Hematopoietic multipotent progenitor cell treated with erythropoietin and hydrocortisone succinate and interleukin-3 and kit ligand, for 6 days (in vitro differentiated cells): Measurements from ENCODE around the gene TPCN1.

Experiments
- DNase-seq: peaks from one replicate; pipeline ENCODE4 v3.0.0-alpha.2; 2015

The TPCN1 gene

DNA sequence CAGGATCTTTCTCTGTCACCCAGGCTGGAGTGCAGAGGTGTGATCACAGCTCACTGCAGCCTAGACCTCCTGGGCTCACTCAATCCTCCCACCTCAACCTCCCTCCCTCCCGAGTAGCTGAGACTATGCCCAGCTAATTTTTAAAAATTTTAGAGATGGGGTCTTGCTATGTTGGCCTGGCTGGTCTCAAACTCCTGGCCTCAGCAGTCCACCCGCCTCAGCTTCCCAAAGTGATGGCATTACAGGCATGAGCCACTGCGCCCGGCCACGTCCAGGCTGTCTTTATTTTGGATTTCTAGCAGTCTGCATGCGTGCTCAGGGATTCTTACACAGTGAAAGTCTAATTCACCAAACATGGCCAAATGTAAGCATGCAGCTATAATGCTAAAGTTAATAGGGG lies 95.9 kb downstream of the TPCN1 start:
- DNase-seq, result no peak

DNA sequence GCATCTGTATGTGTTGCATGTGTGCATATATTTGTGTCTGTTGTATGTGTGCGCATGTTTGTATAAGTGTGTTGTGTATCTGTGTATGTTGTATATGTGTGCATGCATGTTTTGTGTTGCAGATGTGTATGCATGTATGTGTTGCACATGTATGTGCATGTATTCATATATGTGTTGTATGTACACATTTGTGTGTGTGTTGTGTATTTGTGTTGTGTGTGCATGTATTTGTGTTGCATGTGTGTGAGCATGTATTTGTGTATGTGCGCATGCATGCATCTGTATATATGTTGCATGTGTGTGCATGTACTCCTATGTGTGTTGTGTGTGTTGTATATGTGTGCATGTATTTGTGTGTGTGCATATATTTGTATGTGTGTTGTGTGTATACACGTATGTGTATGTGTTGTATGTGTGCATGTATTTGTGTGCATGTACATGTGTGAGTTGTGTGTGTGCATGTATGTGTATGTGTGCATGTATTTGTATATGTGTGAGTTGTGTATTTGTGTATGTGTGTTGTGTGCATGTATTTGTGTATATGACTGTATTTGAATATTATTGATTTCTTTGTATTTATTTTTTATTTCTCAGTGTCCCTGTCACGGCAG lies 96.9 kb downstream of the TPCN1 start:
- no peak for DNase-seq

DNA sequence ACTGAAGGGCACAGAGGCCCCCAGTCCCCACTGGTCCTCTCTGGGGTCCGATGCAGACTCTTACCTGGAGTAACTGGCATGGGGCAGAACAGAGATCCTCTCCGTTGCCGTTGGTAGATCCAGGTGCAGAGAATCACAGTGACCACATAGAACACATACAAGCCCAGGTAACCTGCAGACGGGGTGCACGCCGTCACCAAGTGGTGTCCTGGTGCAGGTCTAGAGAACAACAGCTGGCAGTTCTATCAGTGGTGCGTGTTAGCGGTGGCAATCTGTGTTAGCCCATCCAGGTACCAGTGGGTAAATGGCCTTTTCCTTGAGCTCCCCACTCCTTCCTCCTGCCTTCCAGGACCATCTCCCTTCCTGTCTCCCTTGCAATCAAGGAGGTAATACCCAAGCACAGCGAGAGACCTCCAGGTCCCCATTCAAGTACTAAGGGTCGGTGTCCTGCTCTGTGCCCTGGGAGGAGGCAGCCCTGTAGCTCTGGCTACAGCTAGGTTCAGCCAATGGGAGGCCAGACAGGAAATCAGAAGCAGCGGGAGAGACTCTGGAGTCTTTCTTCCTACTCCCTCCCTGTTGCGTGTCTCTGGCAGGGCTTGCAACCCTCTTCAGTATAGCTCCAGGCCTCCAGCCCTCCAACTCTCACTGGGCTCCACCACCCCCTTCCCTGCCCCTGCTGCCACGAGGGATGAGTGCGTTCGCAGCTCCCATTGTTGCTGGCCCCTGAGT lies 97.8 kb downstream of the TPCN1 start:
- DNase-seq, result no peak

DNA sequence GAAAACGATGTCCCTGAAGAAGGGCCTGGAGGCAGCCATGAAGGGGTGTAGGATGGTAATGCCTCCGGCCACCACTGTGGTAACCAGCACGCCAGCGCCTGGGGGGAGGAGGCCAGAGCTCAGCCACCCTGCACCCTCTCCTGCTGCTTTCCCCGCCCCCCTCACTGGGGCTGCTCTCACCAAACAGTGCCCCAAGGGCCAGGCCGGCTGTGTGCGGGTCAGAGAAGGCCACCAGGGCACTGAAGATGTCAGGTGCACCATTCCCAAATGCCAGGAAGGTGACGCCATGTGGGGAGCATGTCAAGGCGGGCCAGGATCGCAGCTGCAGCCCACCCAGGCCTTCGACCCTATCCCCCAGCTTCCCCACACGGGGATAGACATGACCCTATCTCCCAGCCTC lies 99.1 kb downstream of the TPCN1 start:
- no peak for DNase-seq

DNA sequence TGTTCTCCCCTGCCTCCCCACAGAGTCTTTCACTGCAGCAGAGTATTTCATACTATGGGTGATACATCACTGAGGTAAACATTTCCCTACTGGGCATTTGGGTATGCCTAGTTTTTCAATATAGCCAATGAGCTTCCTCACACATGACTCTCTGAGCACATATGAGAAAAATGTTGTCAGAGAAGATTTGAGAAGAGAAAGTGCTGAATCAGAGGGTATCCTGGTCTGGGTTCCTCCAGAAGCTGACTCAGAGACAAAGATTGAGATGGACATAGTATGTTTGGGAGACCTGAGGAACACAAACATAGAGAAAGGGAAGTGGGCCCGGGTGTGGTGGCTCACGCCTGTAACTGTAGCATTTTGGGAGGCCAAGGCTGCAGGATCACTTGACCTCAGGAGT lies 101.1 kb downstream of the TPCN1 start:
- DNase-seq, result no peak

DNA sequence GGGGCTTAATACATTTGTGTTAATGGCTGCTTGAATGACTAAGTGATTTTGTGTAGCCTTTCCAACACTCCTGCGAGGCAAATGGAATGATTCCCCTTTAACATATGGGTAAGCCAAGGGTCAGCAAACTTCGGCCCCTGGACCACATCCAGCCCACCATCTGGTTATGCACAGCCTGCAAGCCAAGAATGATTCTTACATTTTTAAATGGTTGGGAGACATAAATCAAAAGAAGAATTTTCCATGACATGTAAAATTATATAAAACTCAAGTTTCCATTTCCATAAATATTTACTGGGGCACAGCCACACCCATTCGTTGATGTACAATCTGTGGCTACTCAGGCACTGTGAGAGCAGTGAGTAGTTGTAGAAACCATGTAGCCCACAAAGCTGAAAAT lies 104.7 kb downstream of the TPCN1 start:
- DNase-seq, result no peak

DNA sequence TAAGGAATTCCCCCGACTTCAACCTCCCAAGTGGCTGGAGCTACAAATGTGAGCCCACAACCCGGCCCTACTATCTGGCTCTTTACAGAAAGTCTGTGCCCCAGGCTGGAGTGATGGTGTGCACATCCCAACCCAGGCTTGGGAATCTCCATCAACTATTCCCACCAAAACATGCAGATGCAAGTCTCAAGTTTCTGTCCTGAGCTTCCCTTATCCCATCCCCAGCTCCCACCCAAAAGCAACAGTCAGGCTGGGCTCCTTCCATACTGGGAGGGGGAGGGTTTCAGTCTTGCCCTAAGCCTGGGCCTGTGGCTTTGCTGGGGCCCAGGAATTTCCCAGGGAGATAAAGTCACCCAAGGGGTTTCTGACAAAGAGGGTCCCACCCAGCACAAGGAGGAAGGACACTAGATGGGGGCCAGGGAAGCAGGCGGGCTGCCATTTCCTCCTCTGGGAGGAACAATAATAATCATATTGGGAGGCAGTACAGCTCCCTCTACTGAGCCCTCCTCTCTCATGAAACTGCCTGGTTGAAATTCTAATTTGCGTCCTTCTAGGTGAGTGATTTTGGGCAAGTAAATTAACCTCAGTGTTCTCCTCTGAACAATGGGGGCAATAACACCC lies 105.6 kb downstream of the TPCN1 start:
- DNase-seq, result no peak

DNA sequence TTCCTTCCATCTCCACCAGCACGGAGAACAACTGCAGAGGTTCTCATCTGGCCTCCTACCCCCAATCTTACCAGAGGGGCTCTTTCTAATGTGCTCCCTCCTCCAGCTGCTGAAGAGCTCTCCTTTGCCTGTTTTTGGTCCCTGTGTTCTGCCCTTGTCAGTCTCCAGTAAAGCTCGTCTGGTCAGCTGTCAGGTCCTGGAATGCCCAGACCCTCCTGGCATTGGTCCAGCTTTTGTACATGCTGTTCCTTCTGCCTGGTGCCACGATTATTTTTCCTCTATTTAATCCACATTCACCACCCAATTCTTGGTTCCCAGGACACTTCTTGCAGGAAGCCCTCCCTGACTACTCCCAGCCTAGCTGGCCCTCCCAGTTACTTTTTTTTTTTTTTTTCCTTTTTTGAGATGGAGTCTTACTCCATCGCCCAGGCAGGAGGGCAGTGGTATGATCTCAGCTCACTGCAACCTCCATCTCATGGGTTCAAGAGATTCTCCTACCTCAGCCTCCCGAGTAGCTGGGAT lies 107.2 kb downstream of the TPCN1 start:
- DNase-seq, result no peak

DNA sequence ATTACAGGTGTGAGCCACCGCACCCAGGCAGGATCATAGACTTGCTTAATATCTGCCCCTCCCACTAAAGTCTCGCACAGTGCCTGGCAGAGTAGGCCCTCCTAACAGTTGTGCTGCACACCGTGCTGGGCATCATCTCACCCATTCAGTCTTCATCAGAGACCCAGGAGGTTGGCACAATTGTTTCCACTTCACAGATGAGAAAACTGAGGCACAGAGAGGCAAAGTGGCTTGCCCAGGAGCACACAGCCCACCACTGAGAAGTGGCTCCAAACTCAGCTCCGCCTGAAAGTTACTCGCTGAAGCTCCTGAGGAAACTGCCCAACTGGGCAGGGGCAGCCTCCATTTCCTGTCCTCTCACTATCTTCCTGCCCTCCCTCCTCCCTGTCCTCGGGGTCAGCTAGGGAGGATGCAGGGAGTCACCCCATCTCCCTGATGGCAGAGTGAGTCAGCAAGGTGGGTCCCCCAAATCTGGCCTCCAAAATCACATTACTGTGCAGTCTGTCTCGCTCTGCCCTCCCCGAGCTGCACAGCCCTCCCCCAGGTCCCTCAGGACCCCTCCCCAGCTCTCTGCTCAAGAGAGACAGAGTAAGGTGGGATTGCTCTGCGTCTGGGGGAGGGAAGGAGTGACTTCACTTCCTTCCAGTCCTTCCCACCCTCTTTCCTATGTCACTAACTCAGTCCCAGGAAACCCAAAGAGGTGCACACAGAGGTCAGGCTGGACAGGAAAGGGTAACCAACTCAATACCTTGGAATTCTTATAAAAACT lies 107.9 kb downstream of the TPCN1 start:
- DNase-seq, result no peak

DNA sequence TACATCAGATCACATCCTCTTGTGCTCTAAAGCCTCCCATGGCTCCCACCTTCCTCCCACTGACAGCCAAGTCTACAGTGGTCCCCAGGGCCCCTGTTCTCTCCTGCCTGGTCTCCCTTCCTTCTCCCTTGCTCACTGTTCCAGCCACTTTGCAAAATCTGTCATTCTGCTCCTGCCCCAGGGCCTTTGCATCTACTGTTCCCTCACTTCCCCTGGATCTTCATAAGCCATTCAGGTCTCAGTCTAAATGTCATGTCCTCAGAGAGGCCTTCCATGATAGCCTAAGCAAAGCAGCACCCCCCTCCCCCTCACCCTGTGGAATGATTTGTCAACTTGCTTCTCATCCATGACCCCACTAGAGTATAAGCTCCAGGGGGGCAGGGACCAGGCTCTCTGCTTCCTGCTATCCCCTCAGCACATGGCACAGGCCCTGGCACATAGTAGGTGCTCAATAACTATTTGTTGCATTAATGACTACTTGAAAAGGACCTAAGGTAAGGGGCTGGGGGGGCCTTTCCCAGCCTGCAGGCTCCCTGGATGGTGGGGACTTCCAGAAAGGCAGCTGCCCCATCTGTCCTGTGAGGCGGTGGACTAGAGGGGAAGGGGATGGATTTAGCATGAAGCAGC lies 108.6 kb downstream of the TPCN1 start:
- DNase-seq, result no peak

DNA sequence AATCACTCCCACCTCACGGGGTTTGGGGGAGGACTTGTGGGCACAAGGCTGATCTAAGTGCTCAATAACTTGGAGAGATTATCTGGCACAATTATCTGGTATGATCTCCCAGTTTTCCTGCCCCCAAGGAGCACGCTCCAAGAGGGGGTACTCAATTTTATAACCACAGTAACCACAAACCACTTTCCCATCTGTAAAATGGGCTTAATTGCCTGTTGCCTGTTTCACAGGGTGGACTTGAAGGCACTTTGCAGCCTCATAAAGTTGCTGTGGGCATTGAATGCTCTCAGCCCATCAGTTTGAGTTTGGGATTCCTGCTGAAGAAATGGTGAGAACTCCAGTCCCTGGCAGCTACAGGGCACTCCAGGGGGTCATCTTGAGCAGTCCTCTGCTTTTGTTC lies 109.2 kb downstream of the TPCN1 start:
- no peak for DNase-seq

DNA sequence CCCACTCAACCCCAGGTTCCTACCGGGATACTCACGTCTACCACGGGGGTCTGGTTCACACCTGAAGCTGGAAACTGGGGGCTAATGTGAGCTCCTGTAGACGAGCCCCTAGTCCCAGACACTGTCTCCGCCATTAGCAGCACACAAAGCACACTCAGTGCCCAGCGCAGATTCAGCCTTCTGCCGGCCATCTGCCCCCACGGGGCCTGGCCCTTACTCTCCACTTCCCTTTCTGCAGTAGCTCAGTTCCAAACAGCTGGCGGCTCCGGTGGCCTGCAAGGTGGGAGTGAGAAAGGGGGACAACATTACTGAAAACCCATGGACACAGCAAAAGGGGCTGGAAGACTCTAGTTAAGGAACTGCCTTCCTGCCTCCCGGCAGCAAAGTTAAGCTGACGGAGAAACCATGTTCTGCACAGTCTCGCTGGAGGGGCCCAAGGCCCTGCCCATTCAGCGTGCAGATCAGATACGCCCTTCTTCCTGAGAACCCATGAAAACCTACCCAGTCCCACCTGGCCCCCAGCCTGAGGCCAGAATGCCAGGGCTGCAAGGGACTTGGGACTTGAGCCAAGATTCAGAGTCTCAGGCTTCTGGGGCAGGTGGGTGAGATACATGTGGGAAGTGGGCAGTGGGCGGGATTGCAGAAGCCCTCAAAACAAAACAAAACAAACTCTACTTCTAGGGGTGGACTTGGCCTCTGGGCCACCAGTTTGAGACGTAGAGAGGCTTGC lies 111.6 kb downstream of the TPCN1 start:
- no peak for DNase-seq

DNA sequence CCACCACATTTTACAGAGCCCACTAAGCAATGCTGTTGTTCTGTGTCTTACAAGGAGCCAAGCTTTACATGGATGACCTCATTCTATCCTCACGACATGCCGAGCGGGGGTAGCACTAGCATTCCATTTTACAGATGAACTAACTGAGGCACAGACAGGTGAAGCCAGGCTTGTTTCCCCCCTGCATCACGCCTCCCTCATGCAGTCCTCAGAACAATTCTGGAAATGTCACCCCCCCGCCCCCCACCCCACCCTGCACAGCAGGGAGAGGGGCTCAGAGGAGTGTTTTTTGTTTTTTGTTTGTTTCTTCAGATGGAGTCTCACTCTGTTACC lies 112.1 kb downstream of the TPCN1 start:
- DNase-seq, result no peak

DNA sequence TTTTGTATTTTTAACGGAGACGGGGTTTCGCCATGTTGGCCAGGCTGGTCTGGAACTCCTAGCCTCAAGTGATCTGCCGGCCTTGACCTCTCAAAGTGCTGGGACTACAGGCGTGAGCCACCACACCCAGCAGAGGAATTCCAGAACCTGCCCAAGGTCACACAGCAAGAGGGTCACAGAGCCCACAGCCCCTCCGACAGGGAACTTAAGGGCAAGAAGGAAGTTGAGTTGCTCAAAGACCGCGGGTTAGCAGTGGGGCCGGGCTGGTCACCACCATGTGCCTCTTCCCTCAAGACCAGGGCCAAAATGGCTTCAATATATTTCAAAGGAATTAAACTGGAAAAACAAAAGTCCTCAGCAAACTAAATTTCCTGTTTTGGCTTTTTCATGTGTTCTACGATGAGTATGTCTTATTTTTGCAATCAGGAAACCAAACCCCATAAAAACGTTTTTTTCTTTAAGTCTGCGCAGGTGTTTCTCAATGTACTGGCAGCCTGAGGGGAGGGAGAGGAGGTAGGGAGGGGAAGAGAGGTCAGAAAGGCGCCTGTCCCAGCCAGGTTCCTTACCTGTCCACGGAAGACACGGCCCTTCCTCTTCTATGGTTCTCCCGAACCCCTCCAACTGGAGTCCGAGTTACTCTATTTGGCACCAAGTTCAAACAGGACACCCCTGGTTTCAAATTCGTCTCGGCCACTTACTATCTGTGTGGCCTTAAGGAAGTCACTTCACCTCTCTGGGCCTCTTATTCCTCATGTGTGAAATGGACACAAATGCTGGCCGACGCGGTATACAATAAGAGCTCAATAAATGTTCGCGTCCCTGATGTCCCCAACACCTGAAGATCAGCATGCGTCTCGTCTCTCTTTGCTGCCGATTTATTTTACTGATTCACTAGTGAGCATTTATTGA lies 112.9 kb downstream of the TPCN1 start:
- DNase-seq, result peak; percentile 61

DNA sequence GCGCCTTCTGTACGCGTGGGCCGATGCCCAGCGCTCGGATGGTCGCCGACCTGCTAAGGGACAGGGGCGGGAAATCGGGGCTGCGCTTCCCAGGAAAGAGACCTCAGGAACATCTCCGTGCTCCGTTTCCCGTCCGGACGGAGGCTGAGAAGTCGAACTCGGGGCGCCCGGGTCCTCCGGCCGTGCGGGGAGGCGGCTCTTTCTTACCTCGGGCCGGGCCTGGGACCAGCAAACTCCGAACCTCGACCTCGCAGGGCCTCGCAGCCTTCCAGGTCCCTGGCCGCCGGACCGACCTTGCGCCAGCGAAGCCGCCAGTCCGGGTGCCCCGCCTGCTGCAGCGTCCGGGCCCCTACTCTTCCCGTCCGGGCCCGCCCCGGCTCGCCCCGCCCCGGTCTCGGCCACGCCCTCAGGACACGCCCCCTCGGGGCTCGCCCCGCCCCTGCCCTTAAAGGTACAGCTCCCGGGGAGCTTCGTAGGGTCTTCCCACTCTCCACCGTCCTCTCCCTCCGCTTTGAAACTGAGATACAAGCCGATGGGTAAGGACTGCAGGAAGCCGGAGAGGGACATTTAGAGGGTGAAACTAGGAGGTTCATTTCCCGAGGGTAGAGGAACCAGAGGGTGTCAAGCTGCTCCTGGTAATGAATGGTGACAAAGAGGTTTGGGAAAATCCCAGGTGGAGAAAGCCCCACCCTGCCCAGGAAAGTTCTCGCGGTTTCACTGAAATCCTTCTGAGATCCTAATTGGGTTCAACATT lies 113.7 kb downstream of the TPCN1 start, which contains the start of gene SLC8B1:
Gene SLC8B1 (minus strand): TSS at position 324 of the 754 bp plus-strand sequence. CDS start 2,231 bp downstream, outside the sequence.
- peak; percentile 83 for DNase-seq

DNA sequence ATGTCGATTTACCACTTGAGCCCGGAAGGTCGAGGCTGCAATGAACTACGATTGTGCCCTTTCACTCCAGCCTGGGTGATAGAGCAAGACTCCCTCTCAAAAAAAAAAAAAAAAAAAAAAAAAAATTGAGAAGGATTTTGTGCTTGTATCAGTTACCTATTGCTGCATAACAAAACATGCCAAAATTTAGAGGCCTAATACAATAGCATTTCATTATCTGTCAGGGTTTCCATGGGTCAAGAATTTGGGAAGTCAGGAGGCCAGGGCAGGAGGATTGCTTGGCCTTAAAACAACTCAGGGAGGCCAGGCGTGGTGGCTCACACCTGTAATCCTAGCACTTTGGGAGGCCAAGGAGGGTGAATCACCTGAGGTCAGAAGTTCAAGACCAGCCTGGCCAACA lies 118.3 kb downstream of the TPCN1 start:
- no peak for DNase-seq

DNA sequence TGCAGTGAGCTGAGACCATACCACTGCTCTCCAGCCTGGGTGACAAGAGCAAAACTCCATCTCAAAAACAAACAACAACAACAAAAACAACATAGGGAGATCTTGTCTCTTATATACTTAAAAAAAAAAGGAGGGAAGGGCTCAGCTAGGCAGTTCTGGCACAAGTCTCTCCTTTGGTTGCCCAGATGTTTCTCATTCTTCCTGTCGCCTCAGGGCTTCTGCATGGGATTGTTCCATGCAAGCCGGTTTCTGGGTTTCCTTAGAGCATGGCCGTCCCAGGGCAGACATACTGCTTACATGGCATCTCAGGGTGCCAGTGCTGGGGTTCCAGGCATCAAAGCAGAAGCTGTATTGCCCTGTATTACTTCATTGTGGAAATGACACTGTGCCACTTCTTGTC lies 118.8 kb downstream of the TPCN1 start:
- no peak for DNase-seq

DNA sequence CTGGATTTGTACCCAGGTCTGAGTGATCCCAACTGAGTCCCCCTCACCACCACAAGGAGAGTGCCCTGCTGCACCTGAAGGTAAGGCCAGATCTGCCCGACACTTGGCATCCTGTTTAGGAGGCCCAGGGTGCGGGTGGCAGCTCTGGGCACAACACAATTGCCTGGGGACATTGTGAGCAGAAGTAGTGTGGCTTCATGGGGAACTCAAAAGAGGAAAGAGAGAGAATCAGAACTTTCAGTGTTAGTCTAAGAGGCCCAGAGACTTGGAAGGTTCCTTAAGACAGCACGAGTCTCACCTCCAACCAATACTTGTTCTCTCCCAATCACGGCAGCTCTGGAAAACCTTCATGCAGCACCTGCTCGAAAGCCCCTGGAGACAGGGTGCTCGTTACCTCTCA lies 120.3 kb downstream of the TPCN1 start:
- no peak for DNase-seq

DNA sequence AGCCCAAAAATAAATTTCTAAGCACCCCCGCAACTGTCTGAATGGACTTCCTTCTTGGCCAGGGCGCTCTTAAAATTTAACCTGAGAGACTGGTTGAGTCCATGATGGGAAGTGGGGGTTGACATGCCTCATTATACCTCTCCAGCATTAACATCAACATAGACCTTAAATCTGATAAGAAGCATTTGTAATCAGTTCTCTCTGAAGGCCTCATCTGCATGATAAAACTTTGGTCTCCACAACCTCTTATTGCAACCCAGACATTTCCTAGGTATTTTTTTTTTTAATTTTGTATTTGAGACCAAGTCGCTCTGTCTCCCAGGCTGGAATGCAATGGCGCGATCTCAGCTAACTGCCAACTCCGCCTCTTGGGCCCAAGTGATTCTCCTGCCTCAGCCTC lies 124.1 kb downstream of the TPCN1 start:
- no peak for DNase-seq

DNA sequence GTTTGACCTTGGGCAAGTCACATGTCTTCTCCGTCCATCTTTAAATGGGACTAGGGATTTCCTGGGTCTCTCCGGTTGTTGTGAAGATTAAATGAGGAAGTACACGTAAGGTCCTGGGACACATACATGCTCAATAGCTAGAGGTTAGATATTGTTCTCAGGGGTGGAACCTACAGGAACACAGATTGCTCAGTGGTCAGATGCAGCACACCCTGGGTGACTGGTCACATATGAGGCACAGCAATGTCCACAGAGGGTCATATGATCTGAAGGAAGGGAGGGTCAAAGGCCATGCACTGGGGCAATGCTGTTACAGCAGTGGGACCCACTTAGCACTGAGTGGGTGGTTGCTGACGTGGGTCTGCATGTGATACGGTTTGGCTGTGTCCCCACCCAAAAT lies 125.1 kb downstream of the TPCN1 start:
- DNase-seq, result no peak
